Thyroid gland (tissue), 4 donors: ENCODE results near the gene ADGRG1. TPM values are rescaled to one million over a fixed set of nuclear protein-coding genes. Genes with fewer than 3 reads are reported as not detected.
A peak's percentile ranks its signal among the peaks of the same experiment; 100 is the strongest.

Source experiments
- DNase-seq, 2 donors: peaks; one replicate each; pipeline ENCODE4 v3.0.0-alpha.2; 2019
- H3K27ac ChIP-seq, 3 donors: fragments of 200-600 bp; sonication (generic); 1 replicate in 2 of 3; 2 replicates in 1 of 3; pipeline ENCODE4 v1.5.1; 2016 to 2019; ENCODE audit warnings: mild to moderate bottlenecking in 1 of 3, moderate library complexity in 1 of 3
- H3K27me3 ChIP-seq: fragments of 200-600 bp; sonication (generic); one replicate; pipeline ENCODE4 v1.5.1; 2019
- H3K36me3 ChIP-seq, 2 donors: fragments of 200-600 bp; sonication (generic); one replicate each; pipeline ENCODE4 v1.5.1; 2016 to 2019
- H3K4me1 ChIP-seq, 2 donors: fragments of 200-600 bp; sonication (generic); one replicate each; pipeline ENCODE4 v1.5.1; 2017 to 2019
- H3K4me3 ChIP-seq, 3 donors: fragments of 200-600 bp; sonication (generic); replicated peaks in 1 of 3; 1 replicate in 2 of 3; 2 replicates in 1 of 3; pipeline ENCODE4 v1.5.1; 2016; ENCODE audit warnings: mild to moderate bottlenecking in 1 of 3
- H3K9me3 ChIP-seq: fragments of 200-600 bp; sonication (generic); one replicate; pipeline ENCODE4 v1.5.1; 2017
- CTCF ChIP-seq, 6 experiments: fragments of 200-600 bp in 3 of 6; fragments of 450-650 bp in 3 of 6; sonication (generic) in 3 of 6; IDR thresholded peaks; one replicate each; pipeline ENCODE4 v1.5.1; 2016 to 2019; ENCODE audit warnings: antibody characterized with exemption in 6 of 6, mild to moderate bottlenecking in 2 of 6, inconsistent platforms in 1 of 6, moderate library complexity in 1 of 6
- POLR2A ChIP-seq, 2 donors: fragments of 450-650 bp; IDR thresholded peaks; one replicate each; pipeline ENCODE4 v1.6.1; 2017; ENCODE audit warnings: antibody characterized with exemption in 2 of 2, mild to moderate bottlenecking in 2 of 2, moderate library complexity in 1 of 2
- WGBS, 2 donors: methylation state at CpG; one replicate each; pipeline ENCODE4 v1.1.5; 2017; 5-methylcytosine and 5-hydroxymethylcytosine counted together
- intact Hi-C: fragments of 100-400 bp; cut with DNase I; formaldehyde crosslinking; loops from one replicate; pipeline ENCODE4 v1.15.1; 2023
- total RNA-seq, 4 donors: library from RNA; depleted of rRNA; stranded (reverse); fragments of >200 nt; gene quantifications; one replicate each; pipeline ENCODE4 v1.2.3, GENCODE V29; 2016

ADGRG1 gene
- total RNA-seq, 4 donors from 2014 or later = 120 to 295 (median 239) TPM

DNA sequence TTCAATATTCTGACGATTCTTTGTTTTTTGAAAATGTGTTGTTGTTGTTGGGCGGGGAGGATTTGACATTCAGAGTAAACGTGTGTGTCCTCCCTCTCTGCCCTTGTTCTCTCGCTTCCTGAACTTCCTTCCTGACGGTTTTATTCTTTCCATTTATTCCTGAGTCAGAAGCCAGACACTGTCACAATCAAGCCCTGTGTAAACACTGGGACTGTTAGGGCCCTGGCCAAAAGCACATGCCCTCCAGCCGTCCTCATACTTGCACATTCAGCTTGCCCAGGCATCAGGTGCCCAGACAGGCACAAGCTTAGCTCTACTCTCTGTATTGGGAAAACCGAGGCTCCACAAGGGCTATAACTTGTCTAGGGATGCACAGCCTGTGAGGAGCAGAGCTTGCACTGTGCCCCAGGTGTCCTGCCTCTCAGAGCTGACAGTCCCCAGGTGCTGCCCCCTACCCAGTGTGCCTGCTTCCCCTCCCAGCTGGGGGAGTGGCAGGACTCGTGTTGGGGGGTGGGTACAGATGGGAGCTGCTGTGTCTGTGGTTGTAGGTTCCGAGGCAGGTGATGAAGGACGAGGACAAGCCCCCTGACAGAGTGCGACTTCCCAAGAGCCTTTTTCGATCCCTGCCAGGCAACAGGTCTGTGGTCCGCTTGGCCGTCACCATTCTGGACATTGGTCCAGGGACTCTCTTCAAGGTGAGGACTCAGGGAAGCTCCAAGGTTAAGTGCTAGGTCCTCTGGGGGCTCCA, 49.4 kb downstream of the ADGRG1 start:
- H3K4me1 ChIP-seq = no peaks in the 10 kb centered on the region
- H3K36me3 ChIP-seq = no peaks in the 10 kb centered on the region
- no peaks in the 10 kb centered on the region for H3K27me3 ChIP-seq
- TF ChIP-seq POLR2A (IDR thresholded peaks at IDR 0.05) (no peak), CTCF (IDR thresholded peaks at IDR 0.05) (no peak)
- intact Hi-C loops = no loop called here
- H3K27ac ChIP-seq = no peak overlapping the region
- DNase-seq = peak in 1 of 2 donors; percentile 35
- 56 to 62% methylated on average over 11 to 14 of the region's 14 CpGs for WGBS, 2 donors
- H3K4me3 ChIP-seq = no peak overlapping the region
- H3K9me3 ChIP-seq = no peaks in the 10 kb centered on the region

- intact Hi-C loops = no loop called here
- no peak for DNase-seq
- WGBS, 2 donors = 89 to 90% methylated on average over 9 to 11 of the region's 12 CpGs
Measured at GRCh38 chr16:57679016-57679415, 50.6 kb downstream of the ADGRG1 start.

DNA sequence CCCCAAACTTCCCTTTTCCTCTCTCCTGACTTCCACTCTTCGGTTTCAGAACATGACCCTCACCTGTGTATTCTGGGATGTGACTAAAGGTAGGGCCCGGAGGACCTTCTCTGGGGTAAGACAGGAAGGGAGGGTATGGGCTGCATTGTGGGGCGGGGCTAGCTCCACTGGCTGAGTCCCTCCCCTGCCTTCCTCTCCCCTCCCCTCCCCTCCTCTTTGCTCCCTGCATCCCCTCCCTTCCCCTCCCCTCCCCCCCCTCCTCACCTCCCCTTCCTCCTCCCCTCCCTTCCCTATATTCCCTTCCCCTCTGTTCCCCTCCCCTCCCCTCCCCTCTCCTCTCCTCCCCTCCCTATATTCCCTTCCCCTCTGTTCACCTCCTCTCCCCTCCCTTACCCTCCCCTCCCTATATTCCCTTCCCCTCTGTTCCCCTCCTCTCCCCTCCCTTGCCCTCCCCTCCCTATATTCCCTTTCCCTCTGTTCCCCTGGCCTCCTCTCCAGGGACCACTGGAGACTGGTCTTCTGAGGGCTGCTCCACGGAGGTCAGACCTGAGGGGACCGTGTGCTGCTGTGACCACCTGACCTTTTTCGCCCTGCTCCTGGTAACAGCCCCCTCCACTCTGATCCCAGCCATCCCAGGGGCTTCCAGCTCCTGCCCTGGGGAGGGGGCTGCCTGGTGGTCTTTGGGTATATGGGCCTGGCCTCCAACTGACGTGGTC, 51.5 kb downstream of the ADGRG1 start:
- no peaks in the 10 kb centered on the region for H3K27me3 ChIP-seq
- intact Hi-C loops = no loop called here
- DNase-seq = no peak
- H3K36me3 ChIP-seq = no peaks in the 10 kb centered on the region
- H3K4me1 ChIP-seq = no peaks in the 10 kb centered on the region
- no peak overlapping the region for H3K27ac ChIP-seq
- no peaks in the 10 kb centered on the region for H3K9me3 ChIP-seq
- H3K4me3 ChIP-seq = no peak overlapping the region
- TF ChIP-seq CTCF (IDR thresholded peaks at IDR 0.05) = no peak
- no peak for TF ChIP-seq POLR2A (IDR thresholded peaks at IDR 0.05)
- WGBS, 2 donors = 80 to 81% methylated on average over 7 of the region's 7 CpGs

More at GRCh38 chr16:57679016-57679415, 50.6 kb downstream of the ADGRG1 start:
- Histone ChIP-seq H3K36me3 (no peaks in the 10 kb centered on the region), H3K27me3 (no peaks in the 10 kb centered on the region), H3K4me1 (no peaks in the 10 kb centered on the region), H3K27ac (no peak overlapping the region), H3K4me3 (no peak overlapping the region), H3K9me3 (no peaks in the 10 kb centered on the region)
- TF ChIP-seq POLR2A (IDR thresholded peaks at IDR 0.05) (no peak), CTCF (IDR thresholded peaks at IDR 0.05) (no peak)

- Histone ChIP-seq H3K4me3 (no peak overlapping the region), H3K4me1 (no peaks in the 10 kb centered on the region), H3K36me3 (no peaks in the 10 kb centered on the region), H3K9me3 (no peaks in the 10 kb centered on the region), H3K27me3 (no peaks in the 10 kb centered on the region), H3K27ac (no peak overlapping the region)
- no peak for DNase-seq
- intact Hi-C loops = no loop called here
- TF ChIP-seq CTCF (IDR thresholded peaks at IDR 0.05) (no peak), POLR2A (IDR thresholded peaks at IDR 0.05) (no peak)
- 70 to 73% methylated on average over 5 of the region's 5 CpGs for WGBS, 2 donors
Measured at GRCh38 chr16:57680842-57681375, 52.5 kb downstream of the ADGRG1 start.
